Keratinocyte (primary cell): ENCODE results near the gene CTDSP2.

ENCODE experiments used
- CTCF ChIP-seq, 3 experiments: IDR thresholded peaks in 1 of 3; conservative IDR thresholded peaks in 1 of 3; optimal IDR thresholded peaks in 1 of 3; 2 replicates in 2 of 3; 3 replicates in 1 of 3; pipeline versions ENCODE3 to v1.5.1; 2011; ENCODE audit warnings: low read length in 3 of 3, mild to moderate bottlenecking in 3 of 3, moderate library complexity in 2 of 3, control low read depth in 1 of 3, inconsistent platforms in 1 of 3; ENCODE audit not compliant: insufficient read depth in 2 of 3; ENCODE audit errors: extremely low read depth in 1 of 3
- EZH2 ChIP-seq: IDR thresholded peaks from one replicate; pipeline ENCODE4 v1.6.1; 2012; ENCODE audit warnings: inconsistent platforms, mild to moderate bottlenecking, low read length, moderate library complexity

GRCh38 chr12:57838594-57839302 lies 7.8 kb downstream of the CTDSP2 start:
- TF ChIP-seq CTCF (optimal IDR thresholded peaks at IDR 0.05 in 1 of 3, IDR thresholded peaks at IDR 0.05 in 1 of 3, conservative IDR thresholded peaks at IDR 0.05 in 1 of 3; ENCODE audit: extremely low read depth in 1 of 3, insufficient read depth in 2 of 3, low read length in 3 of 3) (no peak), EZH2 (no peak)
